Keratinocyte (primary cell): Measurements from ENCODE around the gene PDIA3.

Experiments used
- EZH2 ChIP-seq: IDR thresholded peaks from one replicate; pipeline ENCODE4 v1.6.1; 2012; ENCODE audit warnings: inconsistent platforms, mild to moderate bottlenecking, low read length, moderate library complexity
- TF ChIP-seq, protein P1 (sequence below), 3 experiments: IDR thresholded peaks in 1 of 3; conservative IDR thresholded peaks in 1 of 3; optimal IDR thresholded peaks in 1 of 3; 2 replicates in 2 of 3; 3 replicates in 1 of 3; pipeline versions ENCODE3 to v1.5.1; 2011; ENCODE audit warnings: low read length in 3 of 3, mild to moderate bottlenecking in 3 of 3, moderate library complexity in 2 of 3, control low read depth in 1 of 3, inconsistent platforms in 1 of 3; ENCODE audit not compliant: insufficient read depth in 2 of 3; ENCODE audit errors: extremely low read depth in 1 of 3

DNA sequence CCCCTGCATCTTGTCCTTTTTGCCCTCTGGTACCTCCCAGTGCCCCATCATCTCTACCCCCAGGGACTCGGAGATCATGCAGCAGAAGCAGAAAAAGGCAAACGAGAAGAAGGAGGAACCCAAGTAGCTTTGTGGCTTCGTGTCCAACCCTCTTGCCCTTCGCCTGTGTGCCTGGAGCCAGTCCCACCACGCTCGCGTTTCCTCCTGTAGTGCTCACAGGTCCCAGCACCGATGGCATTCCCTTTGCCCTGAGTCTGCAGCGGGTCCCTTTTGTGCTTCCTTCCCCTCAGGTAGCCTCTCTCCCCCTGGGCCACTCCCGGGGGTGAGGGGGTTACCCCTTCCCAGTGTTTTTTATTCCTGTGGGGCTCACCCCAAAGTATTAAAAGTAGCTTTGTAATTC, 47.4 kb downstream of the PDIA3 start:
- TF ChIP-seq, protein P1, sequence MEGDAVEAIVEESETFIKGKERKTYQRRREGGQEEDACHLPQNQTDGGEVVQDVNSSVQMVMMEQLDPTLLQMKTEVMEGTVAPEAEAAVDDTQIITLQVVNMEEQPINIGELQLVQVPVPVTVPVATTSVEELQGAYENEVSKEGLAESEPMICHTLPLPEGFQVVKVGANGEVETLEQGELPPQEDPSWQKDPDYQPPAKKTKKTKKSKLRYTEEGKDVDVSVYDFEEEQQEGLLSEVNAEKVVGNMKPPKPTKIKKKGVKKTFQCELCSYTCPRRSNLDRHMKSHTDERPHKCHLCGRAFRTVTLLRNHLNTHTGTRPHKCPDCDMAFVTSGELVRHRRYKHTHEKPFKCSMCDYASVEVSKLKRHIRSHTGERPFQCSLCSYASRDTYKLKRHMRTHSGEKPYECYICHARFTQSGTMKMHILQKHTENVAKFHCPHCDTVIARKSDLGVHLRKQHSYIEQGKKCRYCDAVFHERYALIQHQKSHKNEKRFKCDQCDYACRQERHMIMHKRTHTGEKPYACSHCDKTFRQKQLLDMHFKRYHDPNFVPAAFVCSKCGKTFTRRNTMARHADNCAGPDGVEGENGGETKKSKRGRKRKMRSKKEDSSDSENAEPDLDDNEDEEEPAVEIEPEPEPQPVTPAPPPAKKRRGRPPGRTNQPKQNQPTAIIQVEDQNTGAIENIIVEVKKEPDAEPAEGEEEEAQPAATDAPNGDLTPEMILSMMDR (optimal IDR thresholded peaks at IDR 0.05 in 1 of 3, IDR thresholded peaks at IDR 0.05 in 1 of 3, conservative IDR thresholded peaks at IDR 0.05 in 1 of 3; ENCODE audit: extremely low read depth in 1 of 3, insufficient read depth in 2 of 3, low read length in 3 of 3), result no peak
- no peak for TF ChIP-seq EZH2
